Epithelial cell of proximal tubule (primary cell): ENCODE data around the gene LIF. TPM values are rescaled to one million over a fixed set of nuclear protein-coding genes. Genes with fewer than 3 reads are reported as not detected.
A peak's percentile ranks its signal among the peaks of the same experiment; 100 is the strongest.
"Not testable (repeated sequence)": the region's sequence is repeated elsewhere in the genome, so short reads cannot be mapped to it uniquely, and the experiment has no call there.

ENCODE experiments used
- DNase-seq: peaks from one replicate; pipeline ENCODE4 v3.0.0-alpha.2; 2011; ENCODE audit warnings: low read depth
- H3K4me3 ChIP-seq: 2 replicates; pipeline ENCODE4 v1.5.1; 2011; ENCODE audit warnings: low read depth, mild to moderate bottlenecking, low read length
- total RNA-seq: library from RNA; depleted of rRNA; stranded (reverse); fragments of >200 nt; gene quantifications from 2 replicates; pipeline ENCODE4 v1.2.3, GENCODE V29; 2015
- TF ChIP-seq, protein P1 (sequence below): conservative IDR thresholded peaks from 2 replicates; pipeline ENCODE4 v1.5.1; 2012; ENCODE audit warnings: low read depth, mild to moderate bottlenecking, low read length

Gene LIF
- total RNA-seq, 1 donor from 2014 or later = 48.7 TPM

DNA sequence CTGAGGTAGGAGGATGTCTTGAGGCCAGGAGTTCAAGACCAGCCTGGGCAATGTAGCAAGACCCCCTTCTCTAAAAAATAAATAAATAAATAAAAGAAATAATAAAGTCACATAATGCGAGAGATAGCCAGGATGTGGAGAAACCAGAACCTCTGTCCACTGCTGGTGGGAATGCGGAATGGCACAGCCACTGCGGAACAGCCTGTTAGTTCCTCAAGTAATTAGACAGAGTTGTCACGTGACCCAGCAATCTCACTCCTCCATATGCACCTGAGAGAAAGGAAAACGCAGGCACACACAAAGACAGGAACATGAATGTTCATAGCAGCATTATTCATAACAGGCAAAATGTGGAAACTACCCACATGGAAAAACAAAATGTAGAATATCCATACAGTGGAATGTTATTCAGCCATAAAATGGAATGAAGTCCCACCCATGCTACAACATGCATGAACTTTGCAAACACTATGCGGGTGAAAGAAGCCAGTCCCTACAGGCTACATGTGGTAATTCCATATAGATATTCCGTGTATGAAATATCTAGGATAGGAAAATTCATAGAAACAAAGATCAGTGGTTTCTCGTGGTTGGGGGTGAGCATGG lies 27.4 kb downstream of the LIF start:
- no peak for DNase-seq
- TF ChIP-seq, protein P1, sequence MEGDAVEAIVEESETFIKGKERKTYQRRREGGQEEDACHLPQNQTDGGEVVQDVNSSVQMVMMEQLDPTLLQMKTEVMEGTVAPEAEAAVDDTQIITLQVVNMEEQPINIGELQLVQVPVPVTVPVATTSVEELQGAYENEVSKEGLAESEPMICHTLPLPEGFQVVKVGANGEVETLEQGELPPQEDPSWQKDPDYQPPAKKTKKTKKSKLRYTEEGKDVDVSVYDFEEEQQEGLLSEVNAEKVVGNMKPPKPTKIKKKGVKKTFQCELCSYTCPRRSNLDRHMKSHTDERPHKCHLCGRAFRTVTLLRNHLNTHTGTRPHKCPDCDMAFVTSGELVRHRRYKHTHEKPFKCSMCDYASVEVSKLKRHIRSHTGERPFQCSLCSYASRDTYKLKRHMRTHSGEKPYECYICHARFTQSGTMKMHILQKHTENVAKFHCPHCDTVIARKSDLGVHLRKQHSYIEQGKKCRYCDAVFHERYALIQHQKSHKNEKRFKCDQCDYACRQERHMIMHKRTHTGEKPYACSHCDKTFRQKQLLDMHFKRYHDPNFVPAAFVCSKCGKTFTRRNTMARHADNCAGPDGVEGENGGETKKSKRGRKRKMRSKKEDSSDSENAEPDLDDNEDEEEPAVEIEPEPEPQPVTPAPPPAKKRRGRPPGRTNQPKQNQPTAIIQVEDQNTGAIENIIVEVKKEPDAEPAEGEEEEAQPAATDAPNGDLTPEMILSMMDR = peak; percentile 25
- H3K4me3 ChIP-seq = no peak overlapping the region

DNA sequence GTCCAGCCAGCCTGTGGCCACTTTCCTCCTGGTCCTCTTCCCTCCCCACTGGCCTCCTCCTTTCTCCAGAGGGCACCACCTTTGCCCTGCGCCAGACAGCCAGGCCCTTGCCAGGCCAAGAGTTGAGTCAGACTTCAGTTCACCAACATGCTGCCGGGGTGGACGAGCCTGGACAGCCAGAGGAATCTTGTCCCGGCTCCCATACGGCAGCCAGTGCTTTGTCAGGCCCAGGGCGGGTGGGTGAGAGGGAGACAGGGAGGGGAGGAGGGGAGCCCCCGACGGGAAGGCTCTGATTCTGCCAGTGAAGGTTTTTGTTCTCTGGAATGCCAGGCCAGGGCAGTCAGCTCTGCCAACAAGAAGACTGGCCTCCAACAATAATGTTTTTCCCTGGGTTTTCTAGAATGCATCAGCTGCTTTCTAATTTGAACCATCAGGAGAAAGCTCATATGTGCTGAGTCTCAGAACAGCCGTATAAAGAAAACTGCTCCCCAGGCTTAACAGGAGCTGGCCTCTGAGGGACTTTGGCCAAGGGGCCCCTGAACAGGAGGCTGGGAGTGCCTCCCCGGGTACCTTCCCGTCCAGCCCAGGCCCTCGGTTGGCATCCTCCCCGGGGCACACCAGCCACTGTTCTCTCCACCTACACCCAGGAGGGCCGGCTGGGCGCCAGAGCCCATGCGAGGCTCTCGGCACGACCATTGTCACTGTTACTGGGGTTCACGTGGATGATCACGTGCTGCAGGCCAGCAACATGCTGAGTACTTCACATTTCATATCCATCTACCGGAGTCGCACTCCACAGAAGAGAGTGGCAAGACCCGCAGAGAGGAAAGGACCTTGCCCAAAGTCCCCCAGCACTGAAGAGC lies 28.6 kb downstream of the LIF start:
- TF ChIP-seq, protein P1 = no peak
- DNase-seq = no peak
- no peak overlapping the region for H3K4me3 ChIP-seq

DNA sequence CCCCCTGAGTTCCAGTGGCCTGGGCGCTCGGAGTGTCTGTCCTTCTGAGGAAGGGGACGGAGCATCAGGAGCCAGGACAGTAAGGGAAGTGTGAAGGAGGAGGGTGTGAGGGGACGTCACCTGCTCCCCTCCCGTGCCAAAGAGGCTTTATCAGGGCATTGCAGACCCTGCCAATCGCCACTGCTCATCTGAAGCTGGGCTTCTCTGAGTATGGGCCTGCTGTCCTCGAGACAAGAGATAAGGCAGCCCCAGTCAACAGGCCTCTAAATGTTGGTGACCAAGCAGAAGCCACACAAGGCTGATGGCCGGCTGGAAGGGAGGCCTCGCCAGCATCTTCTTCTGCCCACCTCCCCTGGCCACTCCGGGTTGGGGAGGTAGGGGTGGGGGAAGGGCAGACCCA lies 29.8 kb downstream of the LIF start:
- TF ChIP-seq, protein P1 = no peak
- DNase-seq = no peak
- no peak overlapping the region for H3K4me3 ChIP-seq

DNA sequence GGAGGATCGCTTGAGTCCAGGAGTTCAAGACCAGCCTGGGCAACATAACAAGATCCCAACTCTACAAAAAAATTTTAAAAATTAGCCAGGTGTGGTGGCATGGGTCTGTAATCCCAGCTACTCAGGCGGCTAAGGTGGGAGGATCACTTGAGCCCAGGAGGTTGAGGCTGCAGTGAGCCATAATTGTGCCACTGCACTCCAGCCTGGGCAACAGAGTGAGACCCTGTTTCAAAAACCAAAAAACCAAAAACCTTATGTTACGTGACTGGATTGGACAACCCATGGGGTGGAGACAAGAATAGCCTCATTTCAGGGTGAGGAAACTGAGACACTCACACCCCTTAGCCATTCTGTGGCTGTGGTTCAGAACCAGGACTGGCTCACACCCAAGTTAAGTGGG lies 30.3 kb downstream of the LIF start:
- DNase-seq, H3K4me3 ChIP-seq: not testable (repeated sequence)

DNA sequence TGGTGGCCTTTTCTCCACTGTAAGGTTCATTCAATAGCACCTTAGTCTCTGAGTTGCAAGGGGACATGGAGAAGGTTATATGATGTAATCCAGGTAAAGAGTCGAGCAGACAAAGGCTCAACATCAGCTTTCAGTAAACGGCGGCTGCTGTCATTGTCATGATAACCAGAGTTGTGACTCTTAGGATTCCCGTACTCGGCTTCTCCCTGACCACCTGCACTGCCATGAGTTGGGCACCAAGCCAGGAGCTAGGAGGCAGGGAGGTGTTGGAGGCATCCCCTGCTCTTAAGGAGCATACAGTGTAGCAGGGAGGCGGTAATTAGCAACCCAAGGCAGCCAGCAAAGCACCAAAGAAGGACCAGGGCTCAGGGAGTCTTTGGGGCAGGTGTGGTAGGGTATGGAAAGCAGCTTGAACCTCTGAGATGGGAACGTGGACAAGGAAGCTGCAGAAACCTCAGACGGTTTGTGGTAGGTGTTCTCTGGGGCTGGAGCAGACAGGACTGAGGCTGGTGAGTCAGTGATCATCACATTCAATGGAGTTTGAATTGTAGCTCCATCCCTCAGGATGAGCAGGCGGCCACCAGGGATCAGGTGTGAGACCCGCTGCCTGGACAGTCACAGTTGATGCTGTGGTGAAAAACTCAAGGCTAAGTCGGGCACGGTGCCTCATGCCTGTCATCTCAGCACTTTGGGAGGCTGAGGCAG lies 31.7 kb downstream of the LIF start:
- DNase-seq = no peak
- H3K4me3 ChIP-seq = no peak overlapping the region
- TF ChIP-seq, protein P1 = no peak

DNA sequence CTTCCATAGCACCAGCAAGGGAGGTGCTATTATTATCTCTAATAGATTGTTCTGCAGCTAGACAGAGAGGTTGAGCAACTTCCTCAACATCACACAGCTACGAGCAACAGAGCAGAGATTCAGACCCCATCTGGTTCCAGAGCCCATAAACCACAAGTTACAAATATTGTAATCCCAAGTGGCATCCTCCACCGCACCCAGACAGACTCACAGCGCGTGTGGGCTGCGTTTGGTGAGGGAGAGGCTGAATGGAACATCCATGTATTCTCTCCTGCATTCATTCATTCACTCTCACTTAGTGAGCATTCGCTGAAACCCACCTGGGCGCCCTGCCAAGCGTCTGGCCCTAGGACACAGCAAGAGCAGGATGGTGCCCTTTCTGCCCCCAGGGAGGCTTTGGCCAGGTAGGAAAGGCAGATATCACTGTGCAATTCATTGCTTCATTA lies 33.5 kb downstream of the LIF start:
- TF ChIP-seq, protein P1 = no peak
- no peak for DNase-seq

DNA sequence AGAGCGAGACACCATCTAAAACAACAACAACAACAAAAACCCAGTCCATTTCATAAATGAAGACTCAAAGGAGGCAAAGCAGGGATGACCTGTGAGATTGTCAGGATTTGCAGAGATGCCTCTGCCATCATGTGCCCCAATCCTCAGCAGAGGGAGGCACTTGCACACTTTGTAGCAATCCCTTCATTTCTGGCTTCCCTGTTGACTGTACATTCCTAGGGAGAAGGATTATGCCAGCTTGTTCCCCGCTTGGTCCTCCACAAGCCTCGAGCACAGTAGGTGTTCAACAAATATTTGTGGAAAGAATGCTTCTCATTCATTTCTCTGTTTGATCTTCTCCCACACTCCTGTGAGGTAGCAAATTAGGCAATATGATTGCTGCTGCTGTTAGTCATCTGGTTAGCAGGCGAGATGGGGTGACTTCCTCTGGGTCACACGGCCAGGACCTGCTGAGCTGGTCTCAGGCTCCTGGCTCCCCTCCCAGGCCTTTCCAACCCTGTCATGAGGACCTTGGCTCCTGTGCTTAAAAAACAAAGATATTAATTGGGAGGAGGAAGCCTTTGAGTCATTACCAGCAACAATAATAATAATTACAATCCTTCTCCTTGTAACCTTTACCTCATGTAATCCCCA lies 34.1 kb downstream of the LIF start:
- DNase-seq = peak; percentile 97
- TF ChIP-seq, protein P1 = peak; percentile 39
- no peak overlapping the region for H3K4me3 ChIP-seq

More for the DNA sequence above, 33.5 kb downstream of the LIF start:
- H3K4me3 ChIP-seq = no peak overlapping the region
